ENCODE results near the gene GTF3C1. TPM values are rescaled to one million over a fixed set of nuclear protein-coding genes. Genes with fewer than 3 reads are reported as not detected.

Gene GTF3C1
- total RNA-seq, 1 donor from 2014 or later, result 74.4 TPM

- no peak for DNase-seq
These were observed 64.6 kb downstream of the GTF3C1 start for GRCh38 chr16:27485126-27485525.

GRCh38 chr16:27483624-27484023 lies 66.1 kb downstream of the GTF3C1 start:
- peak; percentile 17 for DNase-seq

GRCh38 chr16:27483088-27483437 lies 66.7 kb downstream of the GTF3C1 start:
- DNase-seq, result no peak

- no peak for DNase-seq
These were observed 67.2 kb downstream of the GTF3C1 start for GRCh38 chr16:27482397-27483087.

- DNase-seq, result no peak
These were observed 68.3 kb downstream of the GTF3C1 start for GRCh38 chr16:27481282-27481934.

- no peak for DNase-seq
These were observed 69.0 kb downstream of the GTF3C1 start for GRCh38 chr16:27480761-27481160.

- no peak for DNase-seq
These were observed 73.5 kb downstream of the GTF3C1 start for GRCh38 chr16:27476240-27476639.

GRCh38 chr16:27475561-27475960 lies 74.2 kb downstream of the GTF3C1 start:
- peak; percentile 85 for DNase-seq

- DNase-seq, result no peak
These were observed 74.8 kb downstream of the GTF3C1 start for GRCh38 chr16:27474921-27475320.

- DNase-seq, result no peak
These were observed 75.7 kb downstream of the GTF3C1 start for GRCh38 chr16:27474041-27474440.

- DNase-seq, result no peak
These were observed 76.4 kb downstream of the GTF3C1 start for GRCh38 chr16:27473101-27473900.

GRCh38 chr16:27472091-27473020 lies 77.4 kb downstream of the GTF3C1 start:
- no peak for DNase-seq

- no peak for DNase-seq
These were observed 78.1 kb downstream of the GTF3C1 start for GRCh38 chr16:27471661-27472060.

- peak; percentile 90 for DNase-seq
These were observed 78.9 kb downstream of the GTF3C1 start for GRCh38 chr16:27470567-27471431.

GRCh38 chr16:27468941-27469531 lies 80.7 kb downstream of the GTF3C1 start:
- no peak for DNase-seq

GRCh38 chr16:27465483-27465879 lies 84.2 kb downstream of the GTF3C1 start:
- DNase-seq, result no peak

- DNase-seq, result no peak
These were observed 84.9 kb downstream of the GTF3C1 start for GRCh38 chr16:27464626-27465482.

GRCh38 chr16:27463741-27464591 lies 85.7 kb downstream of the GTF3C1 start:
- no peak for DNase-seq
